DOHH2 (cell line): ENCODE data around the gene FCHSD2.

Source experiments
- H3F3A ChIP-seq: fragments of 200-600 bp; sonication (generic), shearing (Covaris generic); 2 replicates; pipeline ENCODE4 v1.6.0; 2016; ENCODE audit warnings: antibody characterized with exemption, mild to moderate bottlenecking; ENCODE audit not compliant: control insufficient read depth, insufficient read depth
- H3K27ac ChIP-seq: fragments of 200-600 bp; sonication (generic); 2 replicates; pipeline ENCODE4 v1.5.1; 2014; ENCODE audit warnings: low read depth, mild to moderate bottlenecking, low read length, moderate library complexity
- H3K27me3 ChIP-seq: fragments of 200-600 bp; sonication (generic); 2 replicates; pipeline ENCODE4 v1.6.1; 2014; ENCODE audit warnings: mild to moderate bottlenecking, low read length, mixed read lengths; ENCODE audit not compliant: control insufficient read depth
- H3K36me3 ChIP-seq: fragments of 200-600 bp; sonication (generic); 2 replicates; pipeline ENCODE4 v1.6.1; 2014; ENCODE audit warnings: mild to moderate bottlenecking, low read length, moderate library complexity, mixed read lengths; ENCODE audit not compliant: control insufficient read depth
- H3K4me1 ChIP-seq: fragments of 200-600 bp; sonication (generic); 2 replicates; pipeline ENCODE4 v1.6.1; 2014; ENCODE audit warnings: mild to moderate bottlenecking, low read length, mixed read lengths; ENCODE audit not compliant: control insufficient read depth
- H3K4me2 ChIP-seq: fragments of 200-600 bp; sonication (generic); 2 replicates; pipeline ENCODE4 v1.6.0; 2014; ENCODE audit warnings: mild to moderate bottlenecking, low read length, moderate library complexity
- H3K4me3 ChIP-seq: fragments of 200-600 bp; sonication (generic); 2 replicates; pipeline ENCODE4 v1.5.1; 2014; ENCODE audit warnings: mild to moderate bottlenecking, low read length, mixed read lengths
- H3K79me2 ChIP-seq: fragments of 200-600 bp; sonication (generic); 2 replicates; pipeline ENCODE4 v1.6.1; 2014; ENCODE audit warnings: mild to moderate bottlenecking, low read length, mixed read lengths; ENCODE audit not compliant: control insufficient read depth
- H3K9me2 ChIP-seq: fragments of 200-600 bp; sonication (generic); replicated peaks from 2 replicates; pipeline ENCODE4 v1.6.1; 2014; ENCODE audit warnings: mild to moderate bottlenecking, low read length, mixed read lengths; ENCODE audit not compliant: control insufficient read depth
- H3K9me3 ChIP-seq: fragments of 200-600 bp; sonication (generic); 2 replicates; pipeline ENCODE4 v1.6.1; 2014; ENCODE audit warnings: antibody characterized with exemption, low read length, mixed read lengths; ENCODE audit not compliant: control insufficient read depth, insufficient read depth
- H4K20me1 ChIP-seq: fragments of 200-600 bp; sonication (generic); 2 replicates; pipeline ENCODE4 v1.6.0; 2014; ENCODE audit warnings: low read depth, mild to moderate bottlenecking, antibody characterized with exemption, low read length, moderate library complexity; ENCODE audit not compliant: control insufficient read depth, insufficient read depth
- EZH2phosphoT487 ChIP-seq: fragments of 200-600 bp; sonication (generic); IDR thresholded peaks from 2 replicates; pipeline ENCODE4 v1.6.1; 2017; ENCODE audit warnings: borderline replicate concordance, mild to moderate bottlenecking, antibody characterized with exemption, low read length, moderate library complexity, mixed read lengths
- TF ChIP-seq, protein P1 (sequence below): fragments of 200-600 bp; sonication (generic); IDR thresholded peaks from one replicate; pipeline ENCODE4 v1.5.1; 2014; ENCODE audit warnings: antibody characterized with exemption, mild to moderate bottlenecking, low read depth, low read length; ENCODE audit not compliant: poor library complexity, severe bottlenecking

The FCHSD2 gene

DNA sequence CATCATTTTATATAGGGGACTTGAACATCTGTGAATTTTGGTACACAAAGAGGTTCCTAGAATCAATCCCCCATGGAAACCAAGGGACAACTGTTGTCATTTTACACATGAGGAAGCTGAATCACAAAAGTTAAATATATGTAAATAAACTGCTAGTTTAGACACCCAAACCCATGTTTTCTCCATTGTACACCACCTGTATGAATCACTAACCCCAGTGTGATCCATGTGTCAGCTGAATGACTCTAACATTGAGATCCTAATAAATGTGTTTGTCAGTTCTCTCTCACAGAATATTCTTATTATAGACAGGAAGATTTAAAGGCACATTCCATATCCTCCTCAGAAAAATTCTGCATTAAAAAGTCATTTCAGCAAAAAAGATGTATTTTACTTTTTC lies 244.6 kb downstream of the FCHSD2 start:
- Histone ChIP-seq H3K27me3 (no peaks in the 10 kb centered on the region), H3K9me2 (no peaks in the 10 kb centered on the region), H3K4me1 (no peaks in the 10 kb centered on the region), H3F3A (peaks cover 5% of the 10 kb centered on the region), H3K4me3 (no peak overlapping the region), H4K20me1 (peaks cover 3% of the 10 kb centered on the region; the same call in 1 of the 2 replicates), H3K36me3 (peaks cover 63% of the 10 kb centered on the region), H3K9me3 (no peaks in the 10 kb centered on the region), H3K4me2 (no peak overlapping the region), H3K79me2 (no peaks in the 10 kb centered on the region), H3K27ac (no peak overlapping the region)
- no peak for TF ChIP-seq EZH2phosphoT487
- TF ChIP-seq, protein P1, sequence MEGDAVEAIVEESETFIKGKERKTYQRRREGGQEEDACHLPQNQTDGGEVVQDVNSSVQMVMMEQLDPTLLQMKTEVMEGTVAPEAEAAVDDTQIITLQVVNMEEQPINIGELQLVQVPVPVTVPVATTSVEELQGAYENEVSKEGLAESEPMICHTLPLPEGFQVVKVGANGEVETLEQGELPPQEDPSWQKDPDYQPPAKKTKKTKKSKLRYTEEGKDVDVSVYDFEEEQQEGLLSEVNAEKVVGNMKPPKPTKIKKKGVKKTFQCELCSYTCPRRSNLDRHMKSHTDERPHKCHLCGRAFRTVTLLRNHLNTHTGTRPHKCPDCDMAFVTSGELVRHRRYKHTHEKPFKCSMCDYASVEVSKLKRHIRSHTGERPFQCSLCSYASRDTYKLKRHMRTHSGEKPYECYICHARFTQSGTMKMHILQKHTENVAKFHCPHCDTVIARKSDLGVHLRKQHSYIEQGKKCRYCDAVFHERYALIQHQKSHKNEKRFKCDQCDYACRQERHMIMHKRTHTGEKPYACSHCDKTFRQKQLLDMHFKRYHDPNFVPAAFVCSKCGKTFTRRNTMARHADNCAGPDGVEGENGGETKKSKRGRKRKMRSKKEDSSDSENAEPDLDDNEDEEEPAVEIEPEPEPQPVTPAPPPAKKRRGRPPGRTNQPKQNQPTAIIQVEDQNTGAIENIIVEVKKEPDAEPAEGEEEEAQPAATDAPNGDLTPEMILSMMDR = no peak

DNA sequence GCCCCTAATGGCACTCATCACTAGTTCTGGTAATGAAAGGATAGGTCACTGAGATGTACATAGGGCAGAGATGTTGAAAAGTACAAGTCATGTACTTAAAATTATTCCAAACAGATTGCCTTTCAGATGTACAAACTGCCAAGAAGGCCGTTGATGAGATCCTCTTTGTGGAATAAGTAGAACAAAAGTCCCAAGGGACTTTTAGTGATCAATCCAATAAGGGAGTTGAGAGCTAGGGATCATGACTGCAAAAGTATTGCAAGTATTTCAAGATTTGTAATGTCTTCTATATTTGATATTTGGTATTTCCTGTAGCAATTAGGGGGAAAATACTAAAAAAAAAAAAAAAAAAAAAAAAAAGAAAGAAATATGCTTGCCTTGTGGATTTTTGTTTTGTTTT lies 245.7 kb downstream of the FCHSD2 start:
- Histone ChIP-seq H3K4me3 (no peak overlapping the region), H3K36me3 (peaks cover 56% of the 10 kb centered on the region), H3K9me2 (no peaks in the 10 kb centered on the region), H3K27ac (no peak overlapping the region), H3F3A (peaks cover 4% of the 10 kb centered on the region), H3K4me2 (no peak overlapping the region), H4K20me1 (peaks cover 3% of the 10 kb centered on the region; the same call in 1 of the 2 replicates), H3K27me3 (no peaks in the 10 kb centered on the region), H3K9me3 (no peaks in the 10 kb centered on the region), H3K79me2 (no peaks in the 10 kb centered on the region), H3K4me1 (no peaks in the 10 kb centered on the region)
- TF ChIP-seq EZH2phosphoT487 = no peak
- TF ChIP-seq, protein P1 = no peak

DNA sequence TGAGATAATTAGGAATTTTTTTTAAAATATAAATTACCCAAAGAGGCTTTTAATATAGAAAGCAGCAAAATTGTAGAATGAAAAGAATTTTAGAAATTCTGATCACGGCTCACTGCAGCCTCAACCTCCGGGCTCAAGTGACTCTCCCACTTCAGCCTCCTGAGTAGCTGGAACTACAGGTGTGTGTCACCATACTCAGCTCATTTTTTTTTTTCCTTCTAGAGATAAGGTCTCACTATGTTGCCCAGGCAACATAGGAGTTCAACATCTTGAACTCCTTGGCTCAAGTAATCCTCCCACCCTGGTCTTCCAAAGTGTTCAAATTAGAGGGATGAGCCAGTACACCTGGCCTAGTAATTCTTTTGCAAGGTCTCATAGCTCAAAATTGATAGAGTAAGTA lies 251.2 kb downstream of the FCHSD2 start:
- H3K4me2 ChIP-seq = no peak overlapping the region
- no peaks in the 10 kb centered on the region for H4K20me1 ChIP-seq
- no peaks in the 10 kb centered on the region for H3K9me2 ChIP-seq
- H3K4me1 ChIP-seq = no peaks in the 10 kb centered on the region
- H3K27ac ChIP-seq = no peak overlapping the region
- no peaks in the 10 kb centered on the region for H3K27me3 ChIP-seq
- peaks cover 3% of the 10 kb centered on the region for H3F3A ChIP-seq
- TF ChIP-seq EZH2phosphoT487 = no peak
- TF ChIP-seq, protein P1 = no peak
- no peaks in the 10 kb centered on the region for H3K9me3 ChIP-seq
- H3K4me3 ChIP-seq = no peak overlapping the region
- no peaks in the 10 kb centered on the region for H3K79me2 ChIP-seq
- H3K36me3 ChIP-seq = peaks cover 66% of the 10 kb centered on the region
